Muscle layer of duodenum (tissue), 2 donors: Measurements from ENCODE around the gene PLEKHG4B.

Source experiments
- H3K27ac ChIP-seq: one replicate; pipeline ENCODE4 v1.7.0; 2013; ENCODE audit warnings: mild to moderate bottlenecking, low read length
- H3K27me3 ChIP-seq: one replicate; pipeline ENCODE4 v1.7.0; 2013; ENCODE audit warnings: low read depth, mild to moderate bottlenecking, control low read depth, low read length
- H3K36me3 ChIP-seq, 2 donors: one replicate each; pipeline ENCODE4 v1.7.0; 2013; ENCODE audit warnings: low read length in 2 of 2, control low read depth in 1 of 2, mild to moderate bottlenecking in 1 of 2; ENCODE audit not compliant: insufficient read depth in 2 of 2, control insufficient read depth in 1 of 2
- H3K4me1 ChIP-seq, 2 donors: one replicate each; pipeline ENCODE4 v1.7.0; 2013; ENCODE audit warnings: low read length in 2 of 2, mild to moderate bottlenecking in 2 of 2, control low read depth in 1 of 2, moderate library complexity in 1 of 2; ENCODE audit not compliant: insufficient read depth in 2 of 2, control insufficient read depth in 1 of 2
- H3K4me3 ChIP-seq, 2 donors: one replicate each; pipeline ENCODE4 v1.7.0; 2013; ENCODE audit warnings: low read length in 2 of 2, low read depth in 1 of 2, mild to moderate bottlenecking in 1 of 2
- H3K9me3 ChIP-seq, 2 donors: one replicate each; pipeline ENCODE4 v1.7.0; 2013; ENCODE audit warnings: low read length in 2 of 2, control low read depth in 1 of 2, mild to moderate bottlenecking in 1 of 2; ENCODE audit not compliant: control insufficient read depth in 1 of 2
- donor health status: healthy.

Gene PLEKHG4B

DNA sequence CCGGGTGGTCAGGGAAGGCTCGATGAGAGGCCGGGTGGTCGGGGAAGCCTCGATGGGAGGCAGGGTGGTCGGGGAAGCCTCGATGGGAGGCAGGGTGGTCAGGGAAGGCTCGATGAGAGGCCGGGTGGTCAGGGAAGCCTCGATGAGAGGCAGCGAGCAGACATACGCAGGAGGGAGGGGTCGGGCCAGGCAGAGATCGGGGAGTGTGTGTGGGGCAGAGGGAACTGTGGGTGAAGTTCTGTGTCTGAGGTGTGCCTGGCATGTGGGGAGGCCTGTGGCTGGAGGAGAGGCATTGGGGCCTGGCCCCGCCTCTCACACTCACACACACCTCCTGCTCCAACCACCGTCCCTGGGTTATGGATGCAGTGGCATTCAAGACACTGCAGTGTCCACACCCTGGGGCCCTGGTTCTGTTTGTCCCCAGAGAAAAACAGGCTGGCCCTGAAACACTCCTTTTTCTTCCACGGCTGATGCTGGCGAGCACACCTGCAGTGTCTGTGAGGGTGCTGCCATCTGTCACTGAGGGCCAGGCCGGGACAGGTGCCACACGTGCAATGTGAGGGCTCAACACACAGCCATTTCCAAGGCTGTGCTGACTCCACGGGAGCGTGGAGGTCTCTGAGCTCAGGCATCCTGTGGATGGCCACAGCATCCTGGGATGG is 6.5 kb upstream of the PLEKHG4B start:
- no peaks in the 10 kb centered on the region for H3K36me3 ChIP-seq
- H3K27me3 ChIP-seq: peaks cover 7% of the 10 kb centered on the region
- no peaks in the 10 kb centered on the region for H3K9me3 ChIP-seq
- no peaks in the 10 kb centered on the region for H3K4me1 ChIP-seq
- H3K4me3 ChIP-seq: no peak overlapping the region
- no peak overlapping the region for H3K27ac ChIP-seq

DNA sequence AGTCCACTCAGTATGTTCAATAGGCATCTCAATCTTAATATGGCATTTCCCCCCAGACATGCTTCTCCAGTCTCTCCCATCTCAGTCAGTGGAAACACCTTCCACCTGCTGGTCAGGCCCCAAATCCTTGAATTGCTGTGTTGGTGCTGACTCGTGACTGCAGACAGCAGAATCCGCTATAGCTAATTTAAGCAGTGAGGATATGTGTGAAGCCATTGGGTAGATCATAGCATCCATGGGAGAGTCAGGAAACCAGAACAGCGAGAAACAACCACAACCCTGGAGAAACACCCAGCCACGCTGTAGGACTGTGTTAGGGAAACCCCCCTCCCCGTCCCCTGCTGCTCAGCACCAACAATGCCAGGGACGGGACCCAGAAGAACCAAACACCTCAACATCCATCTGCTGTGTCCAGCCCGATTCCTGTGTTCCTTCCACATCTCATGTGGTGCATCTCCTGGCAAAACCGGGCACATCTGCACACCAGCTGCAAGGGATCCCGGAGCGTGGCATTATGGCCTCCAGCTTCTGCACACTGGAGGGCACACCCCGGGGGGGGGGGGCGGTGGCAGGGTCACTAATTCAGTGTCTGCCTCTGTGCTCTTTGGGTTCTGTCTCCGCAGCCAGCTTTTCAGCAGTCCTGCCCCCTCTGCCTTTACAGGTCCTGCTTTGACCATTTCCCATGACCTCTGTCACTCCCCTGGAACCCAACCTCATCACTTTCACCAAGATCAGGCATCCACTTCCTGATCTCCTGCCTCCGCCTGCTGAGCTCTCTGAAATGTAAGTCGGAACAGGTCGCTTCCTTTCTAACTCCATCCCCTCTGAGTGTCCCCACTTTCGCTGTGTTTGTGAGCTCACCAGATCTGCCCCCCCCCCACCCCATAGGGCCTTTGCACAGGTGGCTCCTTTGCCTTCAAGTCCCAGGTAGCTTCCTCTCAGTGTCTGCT is 2.4 kb upstream of the PLEKHG4B start:
- H3K4me1 ChIP-seq: peaks cover 0 to 4% of the 10 kb centered on the region in 2 donors
- H3K9me3 ChIP-seq: no peaks in the 10 kb centered on the region
- H3K27me3 ChIP-seq: peaks cover 32% of the 10 kb centered on the region
- H3K27ac ChIP-seq: no peak overlapping the region
- H3K4me3 ChIP-seq: no peak overlapping the region
- H3K36me3 ChIP-seq: no peaks in the 10 kb centered on the region

DNA sequence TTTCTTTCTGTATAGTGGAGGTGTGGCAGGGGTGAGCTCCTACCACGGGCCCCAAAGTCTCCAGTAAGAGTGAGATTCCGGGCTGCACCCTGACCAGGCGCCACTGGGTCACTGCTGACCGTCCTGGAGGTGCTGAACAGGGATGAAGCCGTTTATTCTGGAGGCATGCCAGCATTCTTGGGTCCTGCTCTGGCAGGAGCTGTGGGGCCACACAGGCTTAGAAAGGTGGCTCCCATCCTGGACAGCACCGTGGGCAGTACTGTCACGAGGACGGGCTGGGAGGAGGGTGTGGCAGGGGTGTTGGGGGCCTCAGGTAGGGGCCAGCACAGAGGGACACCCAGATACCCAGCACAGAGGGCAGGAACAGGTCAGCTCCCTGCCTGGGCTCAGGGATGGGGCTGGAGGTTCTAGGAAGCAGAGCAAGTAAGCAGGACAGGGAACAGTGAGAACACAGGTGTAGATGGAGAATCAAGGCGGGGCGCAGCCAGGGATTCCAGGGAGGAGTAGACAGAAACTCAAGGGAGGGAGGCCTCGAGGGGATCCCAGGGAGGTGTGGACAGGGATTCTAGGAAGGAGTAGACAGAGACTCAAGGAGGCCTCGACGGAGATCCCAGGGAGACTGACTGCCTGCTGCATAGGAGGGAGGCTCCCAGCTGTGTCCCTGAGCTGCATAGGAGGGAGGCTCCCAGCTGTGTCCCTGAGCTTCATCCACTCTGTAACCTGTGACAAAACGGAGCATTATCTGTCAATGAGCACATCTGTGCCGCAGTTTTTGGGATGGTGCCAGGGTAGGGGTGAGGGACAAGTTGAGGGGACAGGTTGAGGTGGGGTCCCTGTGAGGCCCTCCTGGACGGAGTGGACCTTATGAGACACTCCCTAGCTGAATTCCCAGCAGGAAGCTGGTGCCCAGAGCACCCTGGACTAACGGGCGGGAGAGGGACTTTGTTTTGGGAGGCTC is 1.1 kb upstream of the PLEKHG4B start:
- H3K36me3 ChIP-seq: no peaks in the 10 kb centered on the region
- H3K27ac ChIP-seq: no peak overlapping the region
- H3K9me3 ChIP-seq: no peaks in the 10 kb centered on the region
- H3K27me3 ChIP-seq: peaks cover 39% of the 10 kb centered on the region
- peaks cover 0 to 4% of the 10 kb centered on the region in 2 donors for H3K4me1 ChIP-seq
- no peak overlapping the region for H3K4me3 ChIP-seq

DNA sequence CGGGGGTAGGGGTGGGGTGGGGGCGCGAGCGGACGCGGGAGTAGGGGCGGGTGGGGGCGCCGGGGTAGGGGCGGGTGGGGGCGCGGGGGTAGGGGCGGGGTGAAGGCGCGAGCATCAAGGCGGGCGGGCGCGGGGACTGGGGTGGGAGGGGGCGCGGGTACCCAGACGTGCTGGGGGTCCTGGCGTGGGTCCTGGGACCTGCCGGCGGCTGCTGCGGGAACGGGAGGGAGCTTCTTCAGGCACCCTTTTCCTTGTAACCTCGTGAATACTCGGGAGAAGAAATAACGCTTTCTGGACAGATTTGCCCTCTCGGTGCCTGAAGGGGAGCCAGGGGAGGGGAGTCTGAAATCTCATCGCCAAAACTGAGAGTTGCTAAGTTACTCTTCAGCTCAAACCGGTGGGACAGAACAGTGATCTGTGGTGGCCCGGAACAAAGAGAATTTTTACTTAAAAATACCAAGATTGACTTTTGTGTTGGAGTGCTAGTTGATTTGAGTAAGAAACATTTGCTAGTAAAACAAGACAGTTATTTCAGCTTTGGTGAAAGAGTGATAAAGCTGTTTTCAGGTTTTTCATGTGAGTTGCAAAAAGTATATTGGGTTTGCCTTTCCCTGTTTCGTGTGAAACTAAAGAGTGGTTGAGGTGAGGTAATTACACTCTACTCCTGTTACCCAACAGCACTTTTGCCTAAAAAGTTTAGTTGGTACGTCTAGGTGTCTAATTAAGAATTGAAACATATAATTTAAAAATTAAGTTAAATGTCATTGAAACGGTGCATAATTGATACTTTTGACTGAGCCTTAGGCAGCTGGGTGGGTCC is 643 bp downstream of the PLEKHG4B start:
- no peaks in the 10 kb centered on the region for H3K9me3 ChIP-seq
- H3K36me3 ChIP-seq: no peaks in the 10 kb centered on the region
- H3K4me1 ChIP-seq: peaks cover 0 to 4% of the 10 kb centered on the region in 2 donors
- H3K4me3 ChIP-seq: no peak overlapping the region
- peaks cover 35% of the 10 kb centered on the region for H3K27me3 ChIP-seq
- no peak overlapping the region for H3K27ac ChIP-seq

DNA sequence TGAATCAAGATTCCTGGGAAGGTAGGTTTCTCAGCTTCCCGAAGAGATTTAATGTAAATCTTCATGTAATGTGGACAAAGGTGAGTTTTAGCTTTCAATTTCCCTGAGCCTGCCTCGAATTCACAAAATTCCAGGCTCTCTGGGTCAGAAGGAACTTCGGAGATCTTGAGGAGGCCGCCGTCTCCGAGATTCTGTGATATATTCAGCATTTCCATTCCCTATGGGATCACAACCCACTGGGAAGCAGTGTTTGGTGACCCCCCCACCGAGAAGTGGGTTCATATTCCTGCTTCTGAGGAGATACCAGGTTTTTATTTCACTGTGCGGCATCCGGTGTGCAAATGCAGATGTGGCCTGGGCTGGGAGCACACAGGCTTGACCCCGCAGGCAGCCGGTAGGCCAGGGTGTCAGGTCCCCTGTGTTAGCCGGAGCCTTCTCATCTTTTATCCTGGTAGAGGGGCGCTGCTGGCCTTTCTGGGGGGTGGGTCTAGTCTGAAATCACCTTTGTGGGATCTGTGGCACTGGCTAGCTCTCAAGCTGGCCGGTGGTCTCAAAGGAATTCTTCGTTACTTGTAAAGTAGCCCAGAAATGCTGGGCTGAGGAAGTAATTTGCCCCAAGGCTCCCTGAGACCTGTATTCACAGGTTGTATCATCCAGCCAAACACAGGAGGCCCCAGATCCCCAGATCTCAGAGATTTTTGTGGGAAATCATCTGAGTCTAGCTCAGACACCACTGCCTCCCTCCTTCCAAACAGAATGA is 1.4 kb downstream of the PLEKHG4B start:
- Histone ChIP-seq H3K9me3 (no peaks in the 10 kb centered on the region), H3K4me1 (peaks cover 0 to 4% of the 10 kb centered on the region in 2 donors), H3K27me3 (peaks cover 35% of the 10 kb centered on the region), H3K4me3 (no peak overlapping the region), H3K27ac (no peak overlapping the region), H3K36me3 (no peaks in the 10 kb centered on the region)

DNA sequence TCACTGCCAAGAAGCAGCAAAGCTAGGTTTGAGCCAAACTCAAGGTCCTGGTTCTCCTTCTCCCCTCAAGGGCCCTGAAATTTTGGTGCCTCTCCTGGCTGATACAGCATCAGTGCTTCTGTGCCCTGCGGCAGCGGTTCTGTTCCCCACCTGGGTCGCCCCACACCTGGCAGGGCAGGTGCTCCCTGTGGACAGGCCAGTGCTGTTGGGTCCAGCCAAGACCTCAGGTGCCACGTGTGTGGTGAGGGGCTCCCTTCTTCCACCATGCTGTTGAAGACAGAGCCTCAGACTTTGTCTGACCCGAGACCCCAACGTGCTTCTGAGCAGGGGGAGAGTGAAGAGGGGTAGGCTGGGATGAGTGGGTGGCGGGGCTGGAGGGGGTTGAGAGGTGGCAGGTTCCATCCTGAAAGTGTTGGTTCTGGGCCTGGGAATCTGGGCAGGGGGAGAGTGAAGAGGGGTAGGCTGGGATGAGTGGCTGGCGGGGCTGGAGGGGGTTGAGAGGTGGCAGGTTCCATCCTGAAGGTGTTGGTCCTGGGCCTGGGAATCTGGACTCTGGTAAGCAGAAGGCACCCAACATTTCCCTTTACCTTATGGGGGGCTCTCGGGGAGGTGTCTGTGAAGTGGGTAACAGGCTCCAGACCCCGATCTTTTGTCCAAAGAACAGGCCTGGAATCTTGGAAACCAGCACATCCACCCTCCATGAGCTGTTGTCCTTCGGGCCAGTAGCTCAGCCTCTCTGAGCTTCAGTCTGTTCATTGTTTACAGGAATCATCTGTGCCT is 2.3 kb downstream of the PLEKHG4B start:
- no peaks in the 10 kb centered on the region for H3K36me3 ChIP-seq
- H3K9me3 ChIP-seq: no peaks in the 10 kb centered on the region
- H3K4me1 ChIP-seq: peaks cover 0 to 4% of the 10 kb centered on the region in 2 donors
- no peak overlapping the region for H3K27ac ChIP-seq
- peaks cover 35% of the 10 kb centered on the region for H3K27me3 ChIP-seq
- H3K4me3 ChIP-seq: no peak overlapping the region

DNA sequence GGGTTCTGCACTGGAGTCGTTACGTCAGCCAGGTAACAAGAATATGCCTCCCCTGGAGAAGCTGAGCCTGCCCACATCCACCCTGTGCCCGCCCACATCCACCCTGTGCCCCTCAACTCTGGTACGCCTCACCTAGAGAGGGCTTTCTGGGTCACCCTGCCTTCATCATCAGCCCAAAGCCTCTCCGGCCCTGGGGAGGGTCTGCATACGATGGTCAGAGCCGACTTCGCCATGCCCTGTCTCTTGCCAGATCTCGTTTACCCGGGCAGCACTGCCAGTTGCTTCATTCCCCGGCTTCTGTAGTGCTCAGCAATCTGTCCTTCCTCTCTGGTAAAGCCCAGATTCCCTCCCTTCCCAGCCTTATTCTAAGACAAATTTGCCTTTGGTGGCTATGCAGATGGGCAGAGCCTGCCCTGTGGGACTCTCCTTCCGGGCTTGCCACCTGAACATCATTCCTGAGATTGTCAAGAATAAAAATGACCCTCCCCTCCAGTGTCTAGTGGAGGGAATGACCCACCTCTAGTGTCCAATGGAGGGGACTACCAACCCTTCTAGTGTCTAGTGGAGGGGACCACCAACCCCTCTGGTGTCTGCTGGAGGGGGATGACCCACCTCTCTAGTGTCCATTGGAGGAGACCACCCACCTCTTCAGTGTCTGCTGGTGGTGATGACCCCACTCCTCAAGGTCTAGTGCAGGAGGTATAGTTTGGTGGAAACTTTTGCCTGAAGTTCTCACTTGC is 3.4 kb downstream of the PLEKHG4B start:
- peaks cover 0 to 4% of the 10 kb centered on the region in 2 donors for H3K4me1 ChIP-seq
- H3K9me3 ChIP-seq: no peaks in the 10 kb centered on the region
- H3K27ac ChIP-seq: no peak overlapping the region
- no peaks in the 10 kb centered on the region for H3K36me3 ChIP-seq
- H3K27me3 ChIP-seq: peaks cover 32% of the 10 kb centered on the region
- H3K4me3 ChIP-seq: no peak overlapping the region

DNA sequence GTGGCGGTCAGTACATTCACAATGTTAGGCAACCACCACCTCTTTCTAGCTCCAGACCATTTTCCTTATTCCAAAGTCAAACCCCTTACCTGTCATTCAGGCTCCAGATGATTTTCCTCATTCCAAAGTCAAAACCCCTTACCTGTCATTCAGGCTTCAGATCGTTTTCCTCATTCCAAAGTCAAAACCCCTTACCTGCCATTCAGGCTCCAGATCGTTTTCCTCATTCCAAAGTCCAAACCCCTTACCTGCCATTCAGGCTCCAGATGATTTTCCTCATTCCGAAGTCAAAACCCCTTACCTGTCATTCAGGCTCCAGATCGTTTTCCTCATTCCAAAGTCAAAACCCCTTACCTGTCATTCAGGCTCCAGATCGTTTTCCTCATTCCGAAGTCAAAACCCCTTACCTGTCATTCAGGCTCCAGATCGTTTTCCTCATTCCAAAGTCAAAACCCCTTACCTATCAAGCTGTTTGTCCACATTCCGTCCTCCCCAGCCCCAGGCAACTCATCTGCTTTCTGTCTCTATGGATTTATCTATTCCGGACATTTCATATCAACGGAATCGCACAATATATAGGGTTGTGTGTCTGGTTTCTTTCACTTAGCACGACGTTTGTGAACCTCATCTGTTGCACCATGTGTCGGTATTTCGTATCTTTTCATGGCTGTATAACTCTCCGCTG is 5.2 kb downstream of the PLEKHG4B start:
- Histone ChIP-seq H3K36me3 (no peaks in the 10 kb centered on the region), H3K4me3 (no peak overlapping the region), H3K27me3 (peaks cover 20% of the 10 kb centered on the region), H3K27ac (no peak overlapping the region), H3K4me1 (no peaks in the 10 kb centered on the region), H3K9me3 (no peaks in the 10 kb centered on the region)

DNA sequence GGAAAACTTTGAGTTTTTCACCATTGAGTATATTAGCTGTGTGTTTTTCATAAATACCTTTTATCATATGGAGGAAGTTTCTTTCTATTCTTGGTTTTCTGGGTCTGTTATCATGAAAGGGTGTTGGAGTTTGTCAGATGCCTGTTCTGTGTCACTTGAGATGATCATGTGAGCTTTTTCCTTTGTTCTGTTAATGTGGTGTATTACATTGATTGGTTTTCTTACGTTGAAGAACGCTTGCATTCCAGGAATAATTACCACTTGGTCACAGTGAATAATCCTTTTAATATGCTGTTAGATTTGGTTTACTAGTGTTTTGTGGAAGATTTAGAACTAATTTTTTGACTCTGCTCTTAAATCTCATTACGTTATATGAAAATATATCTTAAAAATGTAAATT is 7.8 kb downstream of the PLEKHG4B start:
- Histone ChIP-seq H3K27ac (no peak overlapping the region), H3K27me3 (peaks cover 6% of the 10 kb centered on the region), H3K36me3 (no peaks in the 10 kb centered on the region), H3K4me1 (no peaks in the 10 kb centered on the region), H3K9me3 (no peaks in the 10 kb centered on the region), H3K4me3 (no peak overlapping the region)
